ENCODE data around the gene NALCN.
"Not testable (repeated sequence)": the region's sequence is repeated elsewhere in the genome, so short reads cannot be mapped to it uniquely, and the experiment has no call there.

The NALCN gene

DNA sequence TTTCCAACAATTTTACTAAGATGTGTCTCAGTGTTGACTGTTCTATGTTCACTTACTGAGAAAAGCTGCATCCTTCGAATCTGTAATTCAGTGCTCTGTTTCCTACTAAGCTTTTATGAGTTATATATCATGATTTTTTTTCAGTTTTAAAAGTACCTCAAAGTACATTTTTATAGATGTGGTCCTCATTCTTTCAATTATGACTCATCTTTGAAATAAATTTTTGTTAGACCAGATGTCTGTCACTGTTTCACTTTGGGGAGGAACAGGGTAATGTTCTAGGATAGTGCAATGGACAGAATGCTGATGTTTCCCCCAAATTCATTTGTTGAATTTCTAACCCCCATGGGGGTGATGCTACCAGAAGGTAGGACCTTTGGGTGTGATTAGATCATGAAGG, 74.8 kb downstream of the NALCN start:
- no peak for DNase-seq (ENCODE audit: low spot score)

- no peak for DNase-seq (ENCODE audit: low spot score)
These were observed 77.1 kb downstream of the NALCN start for GRCh38 chr13:101339202-101339601.

GRCh38 chr13:101332583-101332982, 83.7 kb downstream of the NALCN start:
- DNase-seq (ENCODE audit: low spot score): no peak

DNA sequence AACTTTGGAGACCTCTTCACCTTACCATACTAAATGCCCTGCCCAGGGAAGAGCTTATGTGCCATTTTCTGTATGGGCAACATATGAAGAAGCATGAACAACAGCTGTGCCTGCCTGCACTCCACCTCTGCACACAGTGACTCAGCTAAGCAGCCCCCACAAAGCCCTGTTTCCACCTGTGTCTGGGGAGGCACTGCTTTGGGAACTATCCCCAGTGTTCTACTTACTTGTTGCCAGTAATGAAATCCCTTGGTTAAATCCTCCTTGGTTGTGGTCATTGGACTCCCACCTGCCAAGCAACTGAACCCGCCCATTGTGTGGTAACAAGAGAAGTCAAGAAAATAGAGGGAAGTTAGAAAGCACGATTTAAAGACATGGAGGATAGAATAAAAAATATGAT, 84.6 kb downstream of the NALCN start:
- DNase-seq (ENCODE audit: low spot score): no peak

- DNase-seq (ENCODE audit: low spot score): no peak
These were observed 88.4 kb downstream of the NALCN start for GRCh38 chr13:101327871-101328270.

- no peak for DNase-seq (ENCODE audit: low spot score)
These were observed 89.6 kb downstream of the NALCN start for GRCh38 chr13:101326710-101327109.

DNA sequence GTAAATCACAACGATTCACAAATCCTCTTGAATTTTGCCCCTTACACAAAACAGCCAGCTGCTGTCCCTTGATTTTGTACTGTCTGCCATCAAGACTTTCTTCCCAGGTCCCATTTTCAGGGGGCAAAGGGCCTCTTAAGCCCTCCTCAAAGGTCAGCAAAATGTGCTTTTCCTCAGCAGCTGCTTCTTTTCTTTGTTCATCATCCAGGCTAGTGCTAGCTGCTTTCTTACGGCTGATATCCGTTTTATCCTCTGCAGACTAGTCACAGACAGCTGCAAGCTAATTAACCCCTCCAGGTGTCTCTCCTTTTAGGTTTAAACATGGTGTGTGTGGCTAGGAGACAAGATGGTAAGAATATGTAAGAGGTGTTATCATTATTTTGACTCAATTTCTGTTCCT, 90.9 kb downstream of the NALCN start:
- DNase-seq (ENCODE audit: low spot score): no peak

DNA sequence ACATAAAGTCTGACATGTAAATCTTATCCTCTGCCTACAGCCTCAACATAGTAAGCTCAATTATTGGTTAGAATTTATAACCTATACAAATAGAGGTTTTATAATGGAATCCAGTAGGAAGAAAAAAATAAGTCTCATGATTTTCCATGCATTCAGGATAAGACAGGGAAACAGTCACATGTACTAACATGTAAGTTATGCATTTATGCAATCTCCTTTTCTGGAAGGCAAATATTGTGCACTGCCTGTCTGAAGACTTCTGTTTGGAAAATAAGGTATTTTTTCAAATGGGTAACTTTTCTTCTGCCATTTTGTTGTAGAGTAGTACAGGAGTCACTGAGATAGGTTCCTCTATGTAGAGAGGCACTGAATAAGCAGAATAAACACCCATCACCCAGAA, 92.7 kb downstream of the NALCN start:
- DNase-seq (ENCODE audit: low spot score): no peak

- DNase-seq (ENCODE audit: low spot score): no peak
These were observed 98.3 kb downstream of the NALCN start for GRCh38 chr13:101317986-101318523.

- not testable (repeated sequence) for DNase-seq (ENCODE audit: low spot score)
These were observed 102.8 kb downstream of the NALCN start for GRCh38 chr13:101313479-101313878.

DNA sequence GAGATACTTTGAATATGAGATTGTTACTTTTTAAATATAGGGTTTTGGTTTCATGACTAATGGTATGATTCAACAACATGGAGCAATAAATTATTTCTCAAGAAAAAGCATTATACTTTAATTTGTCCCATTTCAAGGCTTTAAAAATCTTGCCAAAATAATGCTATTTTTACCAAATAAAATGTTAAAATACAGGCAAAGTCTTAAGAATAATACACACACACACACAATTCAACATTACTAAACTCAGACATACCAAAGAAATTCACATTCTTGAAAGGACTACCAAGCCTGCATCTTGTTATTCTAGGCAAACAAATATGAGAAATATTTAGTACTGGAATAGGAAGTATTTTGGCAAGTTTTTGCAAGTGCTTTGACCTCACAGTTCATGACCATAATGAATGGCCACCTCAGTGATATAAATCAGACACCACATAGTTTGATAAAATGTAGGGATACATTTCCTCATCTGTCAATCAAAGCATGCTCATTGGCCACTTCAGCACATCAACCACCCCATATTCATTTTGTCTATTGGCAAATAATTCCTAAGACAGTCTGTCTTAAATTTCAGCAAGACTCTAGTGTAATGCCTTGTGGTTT, 107.2 kb downstream of the NALCN start:
- DNase-seq (ENCODE audit: low spot score): no peak

DNA sequence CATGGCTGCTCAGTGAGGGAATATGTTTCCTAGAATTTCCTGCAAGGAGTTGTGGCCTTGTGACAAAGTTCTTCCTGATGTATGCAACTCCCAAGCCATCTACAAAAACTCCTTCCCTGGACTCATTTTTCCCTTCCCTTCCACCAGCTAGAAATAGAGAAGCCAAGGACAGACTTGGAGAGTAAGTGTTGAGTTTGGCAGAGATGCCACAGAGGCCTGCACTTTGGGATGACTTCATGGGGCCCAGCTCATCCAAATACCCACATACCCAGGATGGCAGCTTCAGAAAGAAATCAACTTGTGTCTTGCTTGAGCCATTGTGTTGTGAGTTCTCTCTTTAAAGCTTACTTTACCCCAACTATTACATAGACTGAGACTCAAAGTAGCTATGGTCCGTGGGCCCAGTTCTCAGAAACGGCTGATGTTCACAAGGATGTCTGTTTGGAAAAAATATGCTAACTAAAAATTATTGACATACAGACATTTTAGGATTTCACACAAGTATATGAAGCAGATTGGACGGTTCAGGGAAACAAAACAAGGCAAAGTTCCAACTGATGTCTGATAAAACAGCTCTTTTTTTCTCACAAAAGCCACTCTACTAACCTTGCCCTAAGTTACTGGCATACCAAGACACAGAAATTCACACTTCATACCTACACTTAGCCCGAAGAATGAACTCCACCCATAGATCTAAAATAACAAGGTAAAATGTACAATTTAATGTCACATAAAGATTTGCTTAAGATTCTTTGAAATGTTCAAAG, 107.9 kb downstream of the NALCN start:
- no peak for DNase-seq (ENCODE audit: low spot score)

DNA sequence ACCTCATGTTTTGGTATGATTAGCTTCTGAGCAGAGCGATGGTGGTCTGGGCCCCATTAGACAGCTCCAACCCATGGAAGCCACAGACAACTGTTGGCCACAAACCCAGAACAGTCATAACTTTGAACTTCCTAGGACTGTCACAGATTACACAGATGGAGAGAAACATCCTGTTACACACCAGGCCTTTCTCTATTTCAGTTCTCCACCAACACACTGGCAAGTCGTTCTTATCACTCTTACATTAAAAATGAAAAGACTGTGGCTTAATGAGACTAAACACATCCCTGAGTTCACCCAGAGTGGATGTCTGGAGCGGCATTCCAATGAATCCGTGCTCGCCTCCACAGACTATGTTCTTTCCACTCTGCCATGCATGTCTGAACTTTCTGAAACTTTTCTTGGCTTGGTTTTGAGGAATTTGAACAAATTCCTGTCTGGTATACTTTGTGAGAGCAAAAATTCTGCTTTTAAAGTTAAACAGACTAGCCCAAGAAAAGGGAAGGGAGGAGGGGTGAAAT, 109.1 kb downstream of the NALCN start:
- no peak for DNase-seq (ENCODE audit: low spot score)

DNA sequence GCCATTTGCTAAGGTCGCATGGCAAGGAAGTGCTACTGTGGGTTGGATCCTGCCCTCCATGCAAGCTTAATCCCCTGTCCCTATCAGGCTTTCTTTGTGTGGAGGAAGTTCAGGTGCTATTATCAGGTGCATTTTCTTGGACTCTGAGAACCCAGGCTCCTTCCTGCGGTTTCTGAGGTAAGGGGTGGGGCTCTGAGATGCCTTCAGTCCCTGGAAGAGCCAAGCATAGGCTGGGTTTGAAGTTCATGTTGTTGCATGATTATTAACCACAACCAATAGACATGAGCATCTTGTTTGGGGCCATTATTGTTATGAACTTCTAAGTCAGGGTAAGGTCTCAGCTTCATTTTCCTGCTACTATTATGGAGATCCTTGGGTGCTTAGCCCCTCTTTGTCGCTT, 109.5 kb downstream of the NALCN start:
- no peak for DNase-seq (ENCODE audit: low spot score)

- no peak for DNase-seq (ENCODE audit: low spot score)
These were observed 110.3 kb downstream of the NALCN start for GRCh38 chr13:101305981-101306411.

GRCh38 chr13:101303521-101303920, 112.8 kb downstream of the NALCN start:
- DNase-seq (ENCODE audit: low spot score): no peak

- no peak for DNase-seq (ENCODE audit: low spot score)
These were observed 115.3 kb downstream of the NALCN start for GRCh38 chr13:101301053-101301452.

GRCh38 chr13:101300531-101300930, 115.8 kb downstream of the NALCN start:
- no peak for DNase-seq (ENCODE audit: low spot score)

DNA sequence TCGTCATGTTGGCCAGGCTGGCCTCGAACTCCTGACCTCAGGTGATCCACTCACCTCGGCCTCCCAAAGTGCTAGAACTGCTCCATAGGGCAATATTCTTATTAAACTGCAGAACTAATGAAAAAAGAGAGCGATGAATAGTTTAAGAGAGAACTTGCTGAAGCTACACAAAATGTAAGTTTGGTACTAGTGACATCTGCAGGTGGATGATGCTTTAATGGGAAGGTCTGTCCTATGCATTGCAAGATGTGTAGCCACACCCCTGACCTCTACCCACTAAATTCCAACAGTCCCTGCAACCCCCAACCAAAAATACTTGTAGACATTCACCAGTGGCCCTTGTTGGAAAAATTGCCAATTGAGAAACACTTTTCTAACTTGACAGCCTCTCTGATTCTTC, 117.8 kb downstream of the NALCN start:
- no peak for DNase-seq (ENCODE audit: low spot score)

DNA sequence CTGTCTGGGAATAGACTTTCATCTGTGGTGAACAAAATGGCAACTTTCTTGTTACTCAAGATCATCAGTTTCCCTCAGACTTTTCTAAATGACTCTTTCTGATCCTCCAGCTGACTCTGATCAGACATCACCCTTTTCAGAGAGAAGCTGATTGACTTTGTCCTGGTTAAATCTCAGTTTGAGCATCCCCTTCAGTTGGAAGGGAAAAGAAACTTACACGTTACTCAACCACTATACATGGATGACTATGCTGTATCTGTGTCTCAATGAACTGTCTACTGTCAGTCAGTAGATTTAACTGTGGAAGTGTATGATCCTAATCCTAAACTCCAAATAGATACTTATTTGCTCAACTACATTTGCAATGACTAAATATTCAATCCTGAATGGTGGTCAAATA, 118.5 kb downstream of the NALCN start:
- no peak for DNase-seq (ENCODE audit: low spot score)

DNA sequence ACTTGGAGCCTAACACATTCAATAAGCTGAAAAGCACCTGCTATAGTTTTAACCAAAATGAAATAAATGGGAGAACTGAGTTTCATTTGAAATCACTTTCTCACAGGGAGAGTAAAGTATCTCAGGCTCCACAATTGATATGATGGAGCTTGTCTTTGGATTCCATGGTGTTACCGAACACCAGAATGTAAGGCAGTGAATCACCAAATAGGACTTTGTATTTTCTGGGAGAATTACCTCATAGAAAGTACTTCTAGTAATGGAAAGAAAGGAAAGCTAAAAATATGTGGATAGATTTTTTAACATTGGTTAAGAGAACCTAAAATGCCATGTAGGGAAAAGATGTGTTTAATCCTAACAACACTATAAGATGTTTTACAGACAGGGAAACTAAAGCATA, 123.6 kb downstream of the NALCN start:
- DNase-seq (ENCODE audit: low spot score): no peak

GRCh38 chr13:101291646-101292515, 124.4 kb downstream of the NALCN start:
- DNase-seq (ENCODE audit: low spot score): no peak
